Lower leg skin (tissue), 4 donors: ENCODE measurements around the gene ELFN1. TPM values are rescaled to one million over a fixed set of nuclear protein-coding genes. Genes with fewer than 3 reads are reported as not detected.

Experiments
- DNase-seq, 2 donors: peaks; one replicate each; pipeline ENCODE4 v3.0.0-alpha.2; 2019; ENCODE audit warnings: low spot score in 2 of 2
- H3K4me3 ChIP-seq: fragments of 200-600 bp; sonication (generic); 2 replicates; pipeline ENCODE4 v1.5.1; 2017; ENCODE audit warnings: mild to moderate bottlenecking, low read depth; ENCODE audit not compliant: poor library complexity, severe bottlenecking
- POLR2A ChIP-seq, 2 donors: fragments of 450-650 bp; IDR thresholded peaks; one replicate each; pipeline ENCODE4 v1.6.1; 2016 to 2017; ENCODE audit warnings: antibody characterized with exemption in 2 of 2, mild to moderate bottlenecking in 1 of 2, moderate library complexity in 1 of 2
- WGBS, 2 donors: methylation state at CpG; one replicate each; pipeline ENCODE4 v1.1.5; 2018; 5-methylcytosine and 5-hydroxymethylcytosine counted together
- intact Hi-C: fragments of 100-400 bp; cut with DNase I; formaldehyde crosslinking; loops from one replicate; pipeline ENCODE4 v1.15.0; 2023; ENCODE audit warnings: low total_unique reads
- total RNA-seq, 4 donors: library from RNA; depleted of rRNA; stranded (reverse); fragments of >200 nt; gene quantifications; one replicate each; pipeline ENCODE4 v1.1.0, GENCODE V29; 2016
- TF ChIP-seq, protein P1 (sequence below), 3 donors: fragments of 450-650 bp; IDR thresholded peaks; one replicate each; pipeline ENCODE4 v1.5.1; 2016; ENCODE audit warnings: antibody characterized with exemption in 3 of 3, mild to moderate bottlenecking in 3 of 3, moderate library complexity in 2 of 3

ELFN1 gene
- total RNA-seq, 4 donors from 2014 or later, result 1.2 to 2.6 (median 1.8) TPM

DNA sequence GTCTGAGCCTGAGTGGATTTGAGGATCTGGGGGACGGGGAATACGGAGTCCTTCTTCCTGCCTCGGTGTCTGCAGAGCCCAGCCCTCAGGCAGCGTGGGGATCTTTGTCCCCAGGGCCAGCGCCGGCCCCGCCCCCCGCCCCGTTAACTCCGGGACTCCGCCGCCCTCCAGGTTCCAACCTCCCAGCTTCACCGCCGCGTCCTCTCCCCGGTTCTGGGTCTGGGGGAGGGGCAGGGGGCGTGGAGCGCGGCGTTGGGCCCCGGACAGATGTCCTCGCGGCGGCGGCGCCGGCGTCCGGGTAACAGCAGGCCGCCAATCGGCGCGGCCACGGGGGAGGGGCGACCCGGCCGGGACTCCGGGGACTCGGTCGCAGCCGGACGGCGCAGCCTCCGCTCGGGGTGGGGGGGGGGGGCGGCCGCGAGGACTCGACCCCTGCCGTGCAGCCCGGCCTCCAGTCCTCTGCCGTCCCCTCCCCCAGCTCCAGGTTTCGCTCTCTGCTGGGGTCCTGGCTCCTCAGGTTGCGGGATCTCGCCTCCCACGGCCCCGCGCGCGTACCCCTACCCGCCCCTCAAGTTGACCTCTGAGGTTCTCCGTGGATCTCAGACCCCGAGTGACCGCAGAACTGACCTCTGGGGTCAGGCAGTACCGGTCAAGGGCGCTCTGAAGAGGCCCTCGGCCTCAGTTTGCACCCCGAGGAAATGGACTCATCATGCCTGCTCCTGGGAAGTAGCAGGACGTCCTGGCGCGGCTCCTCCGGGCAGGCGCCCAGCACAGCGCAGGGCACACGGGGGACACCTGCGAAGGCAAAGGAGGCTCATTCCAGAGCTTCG lies 2.3 kb upstream of the ELFN1 start:
- TF ChIP-seq POLR2A (IDR thresholded peaks at IDR 0.05), result no peak
- intact Hi-C loops, result loop anchor here (10.0 kb wide), 1 partner anchor 547 kb away; no protein-coding TSS in a partner anchor
- WGBS, 2 donors, result 31 to 33% methylated on average over 59 to 60 of the region's 77 CpGs
- peak in 1 of 2 donors; percentile 83 for DNase-seq
- no peak overlapping the region for H3K4me3 ChIP-seq

DNA sequence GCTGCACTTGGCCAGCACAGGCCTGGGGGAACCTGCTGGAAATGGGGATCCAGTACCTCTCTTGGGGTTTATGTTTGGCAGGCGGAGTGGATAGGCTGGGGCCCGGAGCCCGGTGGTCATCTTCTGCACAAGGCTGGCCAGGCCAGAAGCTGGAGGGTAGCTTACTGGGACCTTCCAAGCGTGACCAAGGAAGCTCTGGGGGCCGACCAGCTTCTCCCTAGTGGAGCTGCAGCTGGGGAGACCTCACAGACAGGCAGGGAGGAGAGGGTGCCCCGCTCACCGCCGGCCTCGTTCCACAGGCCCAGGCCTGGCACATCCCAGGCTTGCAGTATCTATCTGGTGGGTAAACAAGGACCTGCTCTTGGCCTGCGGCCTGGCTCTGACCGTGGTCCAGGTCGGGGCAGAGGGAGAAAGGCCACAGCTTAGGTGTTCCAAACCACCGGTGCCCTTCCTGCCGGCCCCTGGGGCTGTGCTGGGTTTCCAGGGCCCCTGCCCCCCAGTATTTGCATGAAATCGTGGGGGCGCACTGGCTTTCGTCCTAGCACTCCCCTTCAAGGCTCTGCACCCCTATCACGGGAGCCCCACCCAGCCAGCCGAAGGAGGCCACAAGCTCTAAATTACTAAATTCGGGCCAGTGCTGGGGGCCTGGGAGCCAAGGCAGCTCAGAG lies 1.5 kb upstream of the ELFN1 start:
- peak in 1 of 2 donors; percentile 82 for DNase-seq
- intact Hi-C loops, result loop anchor here (10.0 kb wide), 1 partner anchor 546 kb away; no protein-coding TSS in a partner anchor

DNA sequence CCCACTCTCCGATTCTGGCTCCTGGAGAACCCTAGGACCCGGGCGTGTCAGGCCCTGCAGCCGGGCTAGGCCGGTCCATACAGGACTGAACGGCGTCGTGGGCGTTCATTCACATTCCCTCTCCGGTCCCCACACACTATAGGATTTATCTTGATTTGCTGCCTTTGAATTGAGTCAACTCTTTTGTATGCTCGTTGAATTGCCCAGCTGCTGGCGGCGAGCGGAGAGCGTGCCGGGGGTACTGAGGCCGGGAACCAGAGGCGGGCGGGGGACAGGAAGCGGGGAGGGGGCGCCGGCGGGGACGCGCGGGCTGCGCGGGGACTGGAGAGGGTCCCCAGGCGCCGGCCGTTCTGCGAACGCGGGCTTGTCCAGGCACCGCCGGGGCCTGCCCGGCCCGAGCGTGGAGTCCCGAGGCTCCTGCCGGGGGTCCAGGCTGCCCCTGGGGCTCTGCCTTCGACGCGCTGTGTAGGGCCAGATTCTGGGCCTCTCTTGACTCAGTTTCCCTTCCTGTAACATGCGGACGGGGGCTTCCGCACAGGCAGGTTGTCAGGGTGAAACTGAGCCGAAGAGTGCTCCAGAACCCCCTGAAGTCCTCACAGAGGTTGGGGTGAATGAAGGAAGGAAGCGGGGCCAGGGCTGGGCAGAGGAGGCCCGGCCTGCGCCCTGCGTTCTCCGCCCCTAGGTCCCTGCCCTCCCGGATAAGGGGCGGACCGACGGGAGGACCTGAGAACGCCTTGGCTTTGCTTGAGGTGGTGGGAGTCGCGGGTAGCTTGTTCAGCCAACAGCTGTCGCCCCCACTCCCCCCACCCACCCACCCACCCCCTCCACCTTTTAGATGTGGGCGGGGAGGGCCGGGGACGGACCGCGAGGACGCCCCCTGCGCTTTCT lies 769 bp upstream of the ELFN1 start:
- intact Hi-C loops, result loop anchor here (10.0 kb wide), 1 partner anchor 545 kb away; no protein-coding TSS in a partner anchor
- DNase-seq, result peak in 1 of 2 donors; percentile 76
- WGBS, 2 donors, result 23 to 24% methylated on average over 44 to 55 of the region's 68 CpGs
- no peak for TF ChIP-seq POLR2A (IDR thresholded peaks at IDR 0.05)
- TF ChIP-seq, protein P1, sequence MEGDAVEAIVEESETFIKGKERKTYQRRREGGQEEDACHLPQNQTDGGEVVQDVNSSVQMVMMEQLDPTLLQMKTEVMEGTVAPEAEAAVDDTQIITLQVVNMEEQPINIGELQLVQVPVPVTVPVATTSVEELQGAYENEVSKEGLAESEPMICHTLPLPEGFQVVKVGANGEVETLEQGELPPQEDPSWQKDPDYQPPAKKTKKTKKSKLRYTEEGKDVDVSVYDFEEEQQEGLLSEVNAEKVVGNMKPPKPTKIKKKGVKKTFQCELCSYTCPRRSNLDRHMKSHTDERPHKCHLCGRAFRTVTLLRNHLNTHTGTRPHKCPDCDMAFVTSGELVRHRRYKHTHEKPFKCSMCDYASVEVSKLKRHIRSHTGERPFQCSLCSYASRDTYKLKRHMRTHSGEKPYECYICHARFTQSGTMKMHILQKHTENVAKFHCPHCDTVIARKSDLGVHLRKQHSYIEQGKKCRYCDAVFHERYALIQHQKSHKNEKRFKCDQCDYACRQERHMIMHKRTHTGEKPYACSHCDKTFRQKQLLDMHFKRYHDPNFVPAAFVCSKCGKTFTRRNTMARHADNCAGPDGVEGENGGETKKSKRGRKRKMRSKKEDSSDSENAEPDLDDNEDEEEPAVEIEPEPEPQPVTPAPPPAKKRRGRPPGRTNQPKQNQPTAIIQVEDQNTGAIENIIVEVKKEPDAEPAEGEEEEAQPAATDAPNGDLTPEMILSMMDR (IDR thresholded peaks at IDR 0.05), result no peak
- H3K4me3 ChIP-seq, result no peak overlapping the region

More for the DNA sequence above, 1.5 kb upstream of the ELFN1 start:
- TF ChIP-seq, protein P1 (IDR thresholded peaks at IDR 0.05), result no peak
- no peak for TF ChIP-seq POLR2A (IDR thresholded peaks at IDR 0.05)
- H3K4me3 ChIP-seq, result no peak overlapping the region
- WGBS, 2 donors, result 53% methylated on average over 17 to 20 of the region's 20 CpGs

DNA sequence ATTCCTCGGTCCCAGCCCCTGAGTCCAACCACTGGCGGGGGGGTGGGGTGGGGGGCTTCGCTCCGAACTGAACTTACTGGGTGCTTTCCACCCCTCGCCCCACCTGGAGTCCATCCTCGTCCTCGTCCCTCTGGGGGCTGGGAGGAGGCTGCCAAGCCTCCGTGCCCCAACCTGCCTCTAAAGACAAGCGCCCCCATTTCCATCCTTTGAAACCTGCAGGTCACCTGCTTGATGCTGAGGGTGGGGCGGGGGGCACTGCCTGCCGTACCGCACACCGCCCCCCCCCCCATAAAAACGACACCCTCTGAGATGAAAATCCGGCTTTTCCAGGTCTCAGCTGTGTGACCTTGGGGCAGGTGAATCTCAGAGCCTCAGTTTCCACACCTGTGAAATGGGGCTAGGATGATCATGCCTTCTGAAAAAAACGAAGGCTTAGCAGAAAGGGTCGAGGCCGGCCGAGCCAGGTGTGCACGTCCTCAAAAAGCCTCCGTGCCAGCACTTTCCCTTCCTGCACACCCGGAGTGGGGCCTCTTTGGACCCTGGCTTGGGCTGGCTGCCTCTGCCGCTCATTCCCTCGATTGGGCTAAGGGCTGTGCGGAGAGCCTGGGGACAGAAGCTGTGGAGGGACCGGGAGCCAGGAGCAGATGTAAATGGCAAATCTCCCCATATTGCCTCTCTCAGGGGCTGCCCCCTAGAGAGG lies 967 bp downstream of the ELFN1 start:
- intact Hi-C loops, result no loop called here
- TF ChIP-seq POLR2A (IDR thresholded peaks at IDR 0.05), result no peak
- TF ChIP-seq, protein P1 (IDR thresholded peaks at IDR 0.05), result no peak
- DNase-seq, result peak in 1 of 2 donors; percentile 65
- WGBS, 2 donors, result 26 to 27% methylated on average over 25 of the region's 26 CpGs
- H3K4me3 ChIP-seq, result no peak overlapping the region

DNA sequence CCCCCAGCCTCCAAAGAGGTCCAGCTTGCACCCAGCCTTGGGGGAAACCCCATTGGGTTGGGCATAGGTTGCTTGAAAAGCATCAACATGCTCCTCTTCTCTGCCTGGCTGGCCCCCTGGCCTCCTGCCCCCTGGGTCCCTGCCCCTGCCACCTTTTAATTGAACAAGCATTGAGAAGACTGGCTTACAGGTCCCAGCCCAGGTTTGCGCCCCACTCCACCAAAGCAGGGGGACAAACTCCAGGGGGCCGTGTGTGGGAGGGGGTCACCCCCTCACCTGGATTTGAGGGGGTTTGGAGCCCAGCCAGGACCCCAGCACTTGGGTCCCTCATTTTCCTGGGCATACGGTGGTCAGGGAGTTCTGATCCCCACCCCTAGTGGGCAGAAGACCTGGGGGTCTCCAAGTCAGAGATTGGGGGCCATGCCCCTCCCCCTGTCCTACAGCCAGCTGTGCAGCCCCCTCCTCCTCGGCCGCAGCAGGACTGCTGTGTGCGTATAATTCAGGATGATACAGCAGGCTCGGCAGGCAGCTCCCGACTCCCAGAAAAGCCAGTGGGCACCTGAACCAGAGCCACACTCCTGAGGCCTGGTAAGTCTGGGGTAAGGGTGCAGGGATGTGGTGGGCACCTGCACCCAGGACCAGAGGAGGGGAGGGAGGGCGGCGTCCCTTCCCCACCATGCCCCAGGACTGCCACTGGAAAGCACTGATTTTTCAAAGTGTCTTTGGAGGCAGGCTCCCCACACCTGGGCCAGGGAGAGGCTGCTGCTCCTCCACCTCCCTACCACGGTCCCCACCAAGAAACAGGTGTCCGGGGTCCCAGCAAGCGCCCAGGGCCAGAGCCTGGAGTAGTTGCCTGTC lies 1.7 kb downstream of the ELFN1 start:
- intact Hi-C loops, result no loop called here
- TF ChIP-seq, protein P1 (IDR thresholded peaks at IDR 0.05), result no peak
- TF ChIP-seq POLR2A (IDR thresholded peaks at IDR 0.05), result no peak
- no peak overlapping the region for H3K4me3 ChIP-seq
- 71 to 79% methylated on average over 8 to 13 of the region's 13 CpGs for WGBS, 2 donors
- peak in 1 of 2 donors; percentile 74 for DNase-seq
